Measurements from ENCODE around the gene OS9.

DNA sequence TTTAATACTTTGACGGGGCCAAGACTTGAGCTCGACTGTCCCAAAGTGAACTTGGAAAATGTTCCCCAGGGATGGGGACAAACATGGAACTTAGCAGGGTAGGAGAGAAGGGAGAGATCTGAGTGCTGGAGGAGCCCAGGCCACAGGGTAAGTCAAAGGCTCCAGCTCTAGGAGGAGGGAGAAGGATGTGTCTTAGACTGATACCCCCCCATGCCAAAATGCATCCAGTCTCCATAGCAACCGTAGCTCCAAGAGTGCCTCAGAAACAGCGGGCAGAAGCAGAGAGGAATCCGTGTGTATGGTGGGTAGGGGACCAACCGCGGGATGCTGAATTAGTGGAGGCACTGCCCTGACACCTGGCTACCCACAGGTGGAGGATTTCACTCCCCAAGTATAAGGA lies 45.5 kb downstream of the OS9 start:
- TF ChIP-seq POLR2A (IDR thresholded peaks at IDR 0.05; ENCODE audit: low read depth, low read length) (no peak), TAF1 (IDR thresholded peaks at IDR 0.05; ENCODE audit: low read depth, low read length) (no peak), POLR2AphosphoS5 (IDR thresholded peaks at IDR 0.05; ENCODE audit: low read depth, low read length) (no peak), SPI1 (IDR thresholded peaks at IDR 0.05; ENCODE audit: low read depth, low read length) (no peak)

Data from GM12891 (cell line).